GM23338 (cell line): ENCODE results near the gene ADGRB3. TPM values are rescaled to one million over a fixed set of nuclear protein-coding genes. Genes with fewer than 3 reads are reported as not detected.

ENCODE experiments used
- ATAC-seq: fragments of 200-7000 bp; cut with Tn5 transposase; 3 replicates; pipeline ENCODE4 v1.9.1; 2020
- DNase-seq: peaks from one replicate; pipeline ENCODE4 v3.0.0-alpha.2; 2015; ENCODE audit warnings: low spot score
- H2AFZ ChIP-seq: fragments of 200-600 bp; sonication (generic); 2 replicates; pipeline ENCODE4 v1.8.0; 2016; ENCODE audit warnings: antibody characterized with exemption, mild to moderate bottlenecking, moderate library complexity
- H3F3A ChIP-seq: fragments of 200-600 bp; sonication (generic); replicated peaks from 2 replicates; pipeline ENCODE4 v1.8.0; 2017; ENCODE audit warnings: antibody characterized with exemption, mixed run types, low read depth
- H3K27ac ChIP-seq: fragments of 200-600 bp; sonication (generic); 2 replicates; pipeline ENCODE4 v1.6.1; 2016; ENCODE audit warnings: low read depth
- H3K27me3 ChIP-seq: fragments of 200-600 bp; sonication (generic); 2 replicates; pipeline ENCODE4 v1.8.0; 2016; ENCODE audit warnings: mild to moderate bottlenecking, mixed run types, moderate library complexity; ENCODE audit not compliant: insufficient read depth
- H3K36me3 ChIP-seq: fragments of 200-600 bp; sonication (generic); 2 replicates; pipeline ENCODE4 v1.8.0; 2016; ENCODE audit warnings: mild to moderate bottlenecking; ENCODE audit not compliant: insufficient read depth
- H3K4me1 ChIP-seq: fragments of 200-600 bp; sonication (generic); 2 replicates; pipeline ENCODE4 v1.8.0; 2016; ENCODE audit warnings: mild to moderate bottlenecking, moderate library complexity; ENCODE audit not compliant: insufficient read depth
- H3K4me2 ChIP-seq: fragments of 200-600 bp; sonication (generic); 2 replicates; pipeline ENCODE4 v1.7.1; 2017; ENCODE audit warnings: mixed run types
- H3K4me3 ChIP-seq: fragments of 200-600 bp; sonication (generic); 2 replicates; pipeline ENCODE4 v1.6.1; 2016; ENCODE audit warnings: mixed run types
- H3K79me2 ChIP-seq: fragments of 200-600 bp; sonication (generic); replicated peaks from 2 replicates; pipeline ENCODE4 v1.8.0; 2017; ENCODE audit warnings: mild to moderate bottlenecking; ENCODE audit not compliant: insufficient read depth
- H3K9me2 ChIP-seq: fragments of 200-600 bp; sonication (generic); 2 replicates; pipeline ENCODE4 v1.8.0; 2017; ENCODE audit not compliant: insufficient read depth
- H4K20me1 ChIP-seq: fragments of 200-600 bp; sonication (generic); replicated peaks from 2 replicates; pipeline ENCODE4 v1.8.0; 2017; ENCODE audit warnings: mild to moderate bottlenecking; ENCODE audit not compliant: insufficient read depth
- H3K27ac Mint-ChIP-seq: 2 replicates; pipeline ENCODE4 v1.8.0; 2020; ENCODE audit warnings: inconsistent platforms, mild to moderate bottlenecking, moderate library complexity, mixed read lengths
- H3K27me3 Mint-ChIP-seq: 3 replicates; pipeline ENCODE4 v1.8.0; 2022; ENCODE audit warnings: low read depth, mild to moderate bottlenecking, moderate library complexity, mixed read lengths, inconsistent platforms; ENCODE audit not compliant: insufficient read depth, poor library complexity
- H3K36me3 Mint-ChIP-seq: 3 replicates; pipeline ENCODE4 v1.8.0; 2021; ENCODE audit warnings: low read depth, mild to moderate bottlenecking, inconsistent platforms, moderate library complexity, mixed read lengths
- H3K4me1 Mint-ChIP-seq: 3 replicates; pipeline ENCODE4 v1.8.0; 2020; ENCODE audit warnings: mild to moderate bottlenecking, inconsistent platforms, mixed read lengths
- H3K4me3 Mint-ChIP-seq: 3 replicates; pipeline ENCODE4 v1.8.0; 2021; ENCODE audit warnings: moderate library complexity, mild to moderate bottlenecking, inconsistent platforms, mixed read lengths
- H3K9me3 Mint-ChIP-seq: 3 replicates; pipeline ENCODE4 v1.8.0; 2020; ENCODE audit warnings: moderate library complexity, mild to moderate bottlenecking, inconsistent platforms, mixed read lengths
- CREB1 ChIP-seq: fragments of 250-450 bp; sonication (Bioruptor Pico); IDR thresholded peaks from 2 replicates; pipeline ENCODE4 v1.5.0; 2020; ENCODE audit warnings: low read depth, mild to moderate bottlenecking, moderate library complexity
- EZH2 ChIP-seq: fragments of 200-600 bp; sonication (generic); IDR thresholded peaks from one replicate; pipeline ENCODE4 v1.8.0; 2017; ENCODE audit warnings: antibody characterized with exemption, mild to moderate bottlenecking, low read depth; ENCODE audit not compliant: unreplicated experiment
- EZH2phosphoT487 ChIP-seq: fragments of 200-600 bp; sonication (generic); IDR thresholded peaks from one replicate; pipeline ENCODE4 v1.8.1; 2018; ENCODE audit warnings: antibody characterized with exemption; ENCODE audit not compliant: unreplicated experiment
- JUNB ChIP-seq: IDR thresholded peaks from one replicate; pipeline ENCODE4 v1.6.1; 2016; ENCODE audit warnings: antibody characterized with exemption; ENCODE audit not compliant: unreplicated experiment
- NANOG ChIP-seq: IDR thresholded peaks from 2 replicates; pipeline ENCODE4 v1.6.1; 2016; ENCODE audit warnings: antibody characterized with exemption, borderline replicate concordance
- POLR2AphosphoS5 ChIP-seq: IDR thresholded peaks from 2 replicates; pipeline ENCODE4 v1.6.1; 2016; ENCODE audit warnings: antibody characterized with exemption, low read depth
- STAT1 ChIP-seq: IDR thresholded peaks from one replicate; pipeline ENCODE4 v1.6.1; 2016; ENCODE audit warnings: antibody characterized with exemption; ENCODE audit not compliant: unreplicated experiment
- ZNF114 ChIP-seq: fragments of 250-450 bp; sonication (Bioruptor Pico); IDR thresholded peaks from 2 replicates; pipeline ENCODE4 v1.5.0; 2020; ENCODE audit warnings: mild to moderate bottlenecking, moderate library complexity
- ZNF331 ChIP-seq: fragments of 250-450 bp; sonication (Bioruptor Pico); IDR thresholded peaks from 2 replicates; pipeline ENCODE4 v1.5.0; 2020; ENCODE audit warnings: low read depth, mild to moderate bottlenecking, moderate library complexity
- polyA plus RNA-seq: library from polyadenylated mRNA; unstranded; fragments of >200 nt; fragmentation: Nextera tagmentation; extraction: Ambion mirVana; gene quantifications from 2 replicates; pipeline ENCODE4 v1.2.1, GENCODE V29; 2016
- total RNA-seq: library from RNA; depleted of rRNA; stranded (reverse); fragments of >200 nt; shearing (Covaris generic); gene quantifications from 2 replicates; pipeline ENCODE4 v1.2.3, GENCODE V29; 2014
- TF ChIP-seq, protein P1 (sequence below): IDR thresholded peaks from one replicate; pipeline ENCODE4 v1.6.1; 2018; ENCODE audit warnings: antibody characterized with exemption; ENCODE audit not compliant: unreplicated experiment
- TF ChIP-seq, protein P2 (sequence below): IDR thresholded peaks from 2 replicates; pipeline ENCODE4 v1.6.1; 2016; ENCODE audit warnings: antibody characterized with exemption
- TF ChIP-seq, protein P3 (sequence below): fragments of 250-450 bp; sonication (Bioruptor Pico); IDR thresholded peaks from 2 replicates; pipeline ENCODE4 v1.5.0; 2020; ENCODE audit warnings: mild to moderate bottlenecking, moderate library complexity
- TF ChIP-seq, protein P4 (sequence below), 2 experiments: fragments of 200-600 bp in 1 of 2; sonication (generic) in 1 of 2; conservative IDR thresholded peaks; 2 replicates each; pipeline versions ENCODE4 v1.5.1 to v1.6.1; 2016 to 2017; ENCODE audit warnings: antibody characterized with exemption in 2 of 2, low read depth in 2 of 2, mild to moderate bottlenecking in 2 of 2, moderate library complexity in 1 of 2

The ADGRB3 gene
- total and polyA plus RNA-seq, 2 experiments from 2014 or later: 0.92 to 4.0 TPM

DNA sequence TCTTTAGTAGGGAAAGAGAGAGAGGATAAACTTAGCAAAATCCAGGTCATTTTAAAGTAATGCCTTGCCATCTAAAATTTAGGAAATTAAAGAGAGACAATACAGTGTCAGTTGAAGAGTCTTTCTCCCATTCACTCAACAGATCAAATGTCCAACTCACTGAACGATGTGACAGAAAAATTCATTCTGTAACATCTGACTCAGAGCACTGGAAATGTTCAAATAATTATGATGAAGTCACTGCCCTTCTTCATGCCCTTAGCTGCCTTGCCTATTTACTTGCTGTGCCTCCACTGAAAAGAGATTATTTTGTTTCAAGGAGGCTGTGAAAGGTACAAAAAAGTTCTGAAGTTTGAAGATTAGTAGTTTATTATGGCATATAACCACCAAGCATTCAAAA, 434.8 kb downstream of the ADGRB3 start:
- TF ChIP-seq ZNF114 (CRISPR knock-in tag) (no peak), NANOG (no peak), JUNB (no peak), STAT1 (no peak), EZH2phosphoT487 (no peak), CREB1 (CRISPR knock-in tag) (no peak), EZH2 (no peak), ZNF331 (CRISPR knock-in tag) (no peak), POLR2AphosphoS5 (no peak)
- TF ChIP-seq, protein P1, sequence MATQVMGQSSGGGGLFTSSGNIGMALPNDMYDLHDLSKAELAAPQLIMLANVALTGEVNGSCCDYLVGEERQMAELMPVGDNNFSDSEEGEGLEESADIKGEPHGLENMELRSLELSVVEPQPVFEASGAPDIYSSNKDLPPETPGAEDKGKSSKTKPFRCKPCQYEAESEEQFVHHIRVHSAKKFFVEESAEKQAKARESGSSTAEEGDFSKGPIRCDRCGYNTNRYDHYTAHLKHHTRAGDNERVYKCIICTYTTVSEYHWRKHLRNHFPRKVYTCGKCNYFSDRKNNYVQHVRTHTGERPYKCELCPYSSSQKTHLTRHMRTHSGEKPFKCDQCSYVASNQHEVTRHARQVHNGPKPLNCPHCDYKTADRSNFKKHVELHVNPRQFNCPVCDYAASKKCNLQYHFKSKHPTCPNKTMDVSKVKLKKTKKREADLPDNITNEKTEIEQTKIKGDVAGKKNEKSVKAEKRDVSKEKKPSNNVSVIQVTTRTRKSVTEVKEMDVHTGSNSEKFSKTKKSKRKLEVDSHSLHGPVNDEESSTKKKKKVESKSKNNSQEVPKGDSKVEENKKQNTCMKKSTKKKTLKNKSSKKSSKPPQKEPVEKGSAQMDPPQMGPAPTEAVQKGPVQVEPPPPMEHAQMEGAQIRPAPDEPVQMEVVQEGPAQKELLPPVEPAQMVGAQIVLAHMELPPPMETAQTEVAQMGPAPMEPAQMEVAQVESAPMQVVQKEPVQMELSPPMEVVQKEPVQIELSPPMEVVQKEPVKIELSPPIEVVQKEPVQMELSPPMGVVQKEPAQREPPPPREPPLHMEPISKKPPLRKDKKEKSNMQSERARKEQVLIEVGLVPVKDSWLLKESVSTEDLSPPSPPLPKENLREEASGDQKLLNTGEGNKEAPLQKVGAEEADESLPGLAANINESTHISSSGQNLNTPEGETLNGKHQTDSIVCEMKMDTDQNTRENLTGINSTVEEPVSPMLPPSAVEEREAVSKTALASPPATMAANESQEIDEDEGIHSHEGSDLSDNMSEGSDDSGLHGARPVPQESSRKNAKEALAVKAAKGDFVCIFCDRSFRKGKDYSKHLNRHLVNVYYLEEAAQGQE: no peak
- TF ChIP-seq, protein P2, sequence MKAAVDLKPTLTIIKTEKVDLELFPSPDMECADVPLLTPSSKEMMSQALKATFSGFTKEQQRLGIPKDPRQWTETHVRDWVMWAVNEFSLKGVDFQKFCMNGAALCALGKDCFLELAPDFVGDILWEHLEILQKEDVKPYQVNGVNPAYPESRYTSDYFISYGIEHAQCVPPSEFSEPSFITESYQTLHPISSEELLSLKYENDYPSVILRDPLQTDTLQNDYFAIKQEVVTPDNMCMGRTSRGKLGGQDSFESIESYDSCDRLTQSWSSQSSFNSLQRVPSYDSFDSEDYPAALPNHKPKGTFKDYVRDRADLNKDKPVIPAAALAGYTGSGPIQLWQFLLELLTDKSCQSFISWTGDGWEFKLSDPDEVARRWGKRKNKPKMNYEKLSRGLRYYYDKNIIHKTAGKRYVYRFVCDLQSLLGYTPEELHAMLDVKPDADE: no peak
- TF ChIP-seq, protein P3, sequence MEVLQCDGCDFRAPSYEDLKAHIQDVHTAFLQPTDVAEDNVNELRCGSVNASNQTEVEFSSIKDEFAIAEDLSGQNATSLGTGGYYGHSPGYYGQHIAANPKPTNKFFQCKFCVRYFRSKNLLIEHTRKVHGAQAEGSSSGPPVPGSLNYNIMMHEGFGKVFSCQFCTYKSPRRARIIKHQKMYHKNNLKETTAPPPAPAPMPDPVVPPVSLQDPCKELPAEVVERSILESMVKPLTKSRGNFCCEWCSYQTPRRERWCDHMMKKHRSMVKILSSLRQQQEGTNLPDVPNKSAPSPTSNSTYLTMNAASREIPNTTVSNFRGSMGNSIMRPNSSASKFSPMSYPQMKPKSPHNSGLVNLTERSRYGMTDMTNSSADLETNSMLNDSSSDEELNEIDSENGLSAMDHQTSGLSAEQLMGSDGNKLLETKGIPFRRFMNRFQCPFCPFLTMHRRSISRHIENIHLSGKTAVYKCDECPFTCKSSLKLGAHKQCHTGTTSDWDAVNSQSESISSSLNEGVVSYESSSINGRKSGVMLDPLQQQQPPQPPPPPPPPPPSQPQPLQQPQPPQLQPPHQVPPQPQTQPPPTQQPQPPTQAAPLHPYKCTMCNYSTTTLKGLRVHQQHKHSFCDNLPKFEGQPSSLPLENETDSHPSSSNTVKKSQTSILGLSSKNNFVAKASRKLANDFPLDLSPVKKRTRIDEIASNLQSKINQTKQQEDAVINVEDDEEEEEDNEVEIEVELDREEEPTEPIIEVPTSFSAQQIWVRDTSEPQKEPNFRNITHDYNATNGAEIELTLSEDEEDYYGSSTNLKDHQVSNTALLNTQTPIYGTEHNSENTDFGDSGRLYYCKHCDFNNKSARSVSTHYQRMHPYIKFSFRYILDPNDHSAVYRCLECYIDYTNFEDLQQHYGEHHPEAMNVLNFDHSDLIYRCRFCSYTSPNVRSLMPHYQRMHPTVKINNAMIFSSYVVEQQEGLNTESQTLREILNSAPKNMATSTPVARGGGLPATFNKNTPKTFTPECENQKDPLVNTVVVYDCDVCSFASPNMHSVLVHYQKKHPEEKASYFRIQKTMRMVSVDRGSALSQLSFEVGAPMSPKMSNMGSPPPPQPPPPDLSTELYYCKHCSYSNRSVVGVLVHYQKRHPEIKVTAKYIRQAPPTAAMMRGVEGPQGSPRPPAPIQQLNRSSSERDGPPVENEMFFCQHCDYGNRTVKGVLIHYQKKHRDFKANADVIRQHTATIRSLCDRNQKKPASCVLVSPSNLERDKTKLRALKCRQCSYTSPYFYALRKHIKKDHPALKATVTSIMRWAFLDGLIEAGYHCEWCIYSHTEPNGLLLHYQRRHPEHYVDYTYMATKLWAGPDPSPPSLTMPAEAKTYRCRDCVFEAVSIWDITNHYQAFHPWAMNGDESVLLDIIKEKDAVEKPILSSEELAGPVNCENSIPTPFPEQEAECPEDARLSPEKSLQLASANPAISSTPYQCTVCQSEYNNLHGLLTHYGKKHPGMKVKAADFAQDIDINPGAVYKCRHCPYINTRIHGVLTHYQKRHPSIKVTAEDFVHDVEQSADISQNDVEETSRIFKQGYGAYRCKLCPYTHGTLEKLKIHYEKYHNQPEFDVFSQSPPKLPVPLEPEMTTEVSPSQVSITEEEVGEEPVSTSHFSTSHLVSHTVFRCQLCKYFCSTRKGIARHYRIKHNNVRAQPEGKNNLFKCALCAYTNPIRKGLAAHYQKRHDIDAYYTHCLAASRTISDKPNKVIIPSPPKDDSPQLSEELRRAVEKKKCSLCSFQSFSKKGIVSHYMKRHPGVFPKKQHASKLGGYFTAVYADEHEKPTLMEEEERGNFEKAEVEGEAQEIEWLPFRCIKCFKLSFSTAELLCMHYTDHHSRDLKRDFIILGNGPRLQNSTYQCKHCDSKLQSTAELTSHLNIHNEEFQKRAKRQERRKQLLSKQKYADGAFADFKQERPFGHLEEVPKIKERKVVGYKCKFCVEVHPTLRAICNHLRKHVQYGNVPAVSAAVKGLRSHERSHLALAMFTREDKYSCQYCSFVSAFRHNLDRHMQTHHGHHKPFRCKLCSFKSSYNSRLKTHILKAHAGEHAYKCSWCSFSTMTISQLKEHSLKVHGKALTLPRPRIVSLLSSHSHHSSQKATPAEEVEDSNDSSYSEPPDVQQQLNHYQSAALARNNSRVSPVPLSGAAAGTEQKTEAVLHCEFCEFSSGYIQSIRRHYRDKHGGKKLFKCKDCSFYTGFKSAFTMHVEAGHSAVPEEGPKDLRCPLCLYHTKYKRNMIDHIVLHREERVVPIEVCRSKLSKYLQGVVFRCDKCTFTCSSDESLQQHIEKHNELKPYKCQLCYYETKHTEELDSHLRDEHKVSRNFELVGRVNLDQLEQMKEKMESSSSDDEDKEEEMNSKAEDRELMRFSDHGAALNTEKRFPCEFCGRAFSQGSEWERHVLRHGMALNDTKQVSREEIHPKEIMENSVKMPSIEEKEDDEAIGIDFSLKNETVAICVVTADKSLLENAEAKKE (CRISPR knock-in tag): no peak
- TF ChIP-seq, protein P4, sequence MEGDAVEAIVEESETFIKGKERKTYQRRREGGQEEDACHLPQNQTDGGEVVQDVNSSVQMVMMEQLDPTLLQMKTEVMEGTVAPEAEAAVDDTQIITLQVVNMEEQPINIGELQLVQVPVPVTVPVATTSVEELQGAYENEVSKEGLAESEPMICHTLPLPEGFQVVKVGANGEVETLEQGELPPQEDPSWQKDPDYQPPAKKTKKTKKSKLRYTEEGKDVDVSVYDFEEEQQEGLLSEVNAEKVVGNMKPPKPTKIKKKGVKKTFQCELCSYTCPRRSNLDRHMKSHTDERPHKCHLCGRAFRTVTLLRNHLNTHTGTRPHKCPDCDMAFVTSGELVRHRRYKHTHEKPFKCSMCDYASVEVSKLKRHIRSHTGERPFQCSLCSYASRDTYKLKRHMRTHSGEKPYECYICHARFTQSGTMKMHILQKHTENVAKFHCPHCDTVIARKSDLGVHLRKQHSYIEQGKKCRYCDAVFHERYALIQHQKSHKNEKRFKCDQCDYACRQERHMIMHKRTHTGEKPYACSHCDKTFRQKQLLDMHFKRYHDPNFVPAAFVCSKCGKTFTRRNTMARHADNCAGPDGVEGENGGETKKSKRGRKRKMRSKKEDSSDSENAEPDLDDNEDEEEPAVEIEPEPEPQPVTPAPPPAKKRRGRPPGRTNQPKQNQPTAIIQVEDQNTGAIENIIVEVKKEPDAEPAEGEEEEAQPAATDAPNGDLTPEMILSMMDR (conservative IDR thresholded peaks at IDR 0.05; ENCODE audit: low read depth in 2 of 2): no peak
- Mint-ChIP-seq H3K4me3 (no peak overlapping the region), H3K36me3 (no peaks in the 10 kb centered on the region), H3K9me3 (no peaks in the 10 kb centered on the region), H3K4me1 (no peaks in the 10 kb centered on the region; the same call in 2 of the 3 replicates), H3K27ac (no peak overlapping the region), H3K27me3 (peaks cover 2% of the 10 kb centered on the region)
- H3K36me3 ChIP-seq: no peaks in the 10 kb centered on the region
- no peak overlapping the region for H2AFZ ChIP-seq
- ATAC-seq (no peak), DNase-seq (no peak)
- no peaks in the 10 kb centered on the region for H3K9me2 ChIP-seq
- H3F3A ChIP-seq: no peaks in the 10 kb centered on the region
- H3K4me2 ChIP-seq: no peak overlapping the region
- no peaks in the 10 kb centered on the region; the same call in 1 of the 2 replicates for H3K4me1 ChIP-seq
- H3K4me3 ChIP-seq: no peak overlapping the region
- H3K79me2 ChIP-seq: no peaks in the 10 kb centered on the region
- no peaks in the 10 kb centered on the region for H3K27me3 ChIP-seq
- no peak overlapping the region for H3K27ac ChIP-seq
- H4K20me1 ChIP-seq: no peaks in the 10 kb centered on the region
